Stimulated activated CD4-positive, alpha-beta T cell treated with anti-CD3 and anti-CD28 coated beads, Interleukin-1b, Interleukin-23, amount 100 ng/mL, for 48 hours (primary cell): ENCODE results near the gene FOXN3.
"Not testable (repeated sequence)": the region's sequence is repeated elsewhere in the genome, so short reads cannot be mapped to it uniquely, and the experiment has no call there.

Experiments used
- DNase-seq: peaks from one replicate; pipeline ENCODE4 v3.0.0-alpha.2; 2020

Gene FOXN3

GRCh38 chr14:89144066-89144465 is 273.0 kb downstream of the FOXN3 start:
- DNase-seq = no peak

DNA sequence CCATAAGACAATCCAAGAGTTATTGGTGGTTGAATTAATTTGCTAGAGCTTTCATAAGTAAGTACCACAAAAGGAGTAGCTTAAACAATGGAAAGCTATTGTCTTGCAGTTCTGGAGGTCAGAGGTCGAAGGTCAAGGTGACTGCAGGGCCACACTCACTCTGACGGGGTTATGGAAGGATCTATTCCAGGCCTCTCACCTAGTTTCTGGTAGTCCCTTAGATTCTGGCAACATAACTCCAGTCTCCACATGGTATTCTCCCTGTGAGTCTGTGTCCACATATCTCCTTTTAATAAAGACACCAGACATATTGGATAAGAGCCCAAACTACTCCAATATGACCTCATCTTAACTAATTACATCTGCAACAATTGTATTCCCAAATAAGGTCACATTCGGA is 273.4 kb downstream of the FOXN3 start:
- no peak for DNase-seq

- no peak for DNase-seq
These were observed 274.7 kb downstream of the FOXN3 start for GRCh38 chr14:89142366-89142765.

- DNase-seq = no peak
These were observed 275.2 kb downstream of the FOXN3 start for GRCh38 chr14:89141862-89142261.

- DNase-seq = no peak
These were observed 276.7 kb downstream of the FOXN3 start for GRCh38 chr14:89140326-89140725.

- no peak for DNase-seq
These were observed 277.4 kb downstream of the FOXN3 start for GRCh38 chr14:89139404-89140247.

DNA sequence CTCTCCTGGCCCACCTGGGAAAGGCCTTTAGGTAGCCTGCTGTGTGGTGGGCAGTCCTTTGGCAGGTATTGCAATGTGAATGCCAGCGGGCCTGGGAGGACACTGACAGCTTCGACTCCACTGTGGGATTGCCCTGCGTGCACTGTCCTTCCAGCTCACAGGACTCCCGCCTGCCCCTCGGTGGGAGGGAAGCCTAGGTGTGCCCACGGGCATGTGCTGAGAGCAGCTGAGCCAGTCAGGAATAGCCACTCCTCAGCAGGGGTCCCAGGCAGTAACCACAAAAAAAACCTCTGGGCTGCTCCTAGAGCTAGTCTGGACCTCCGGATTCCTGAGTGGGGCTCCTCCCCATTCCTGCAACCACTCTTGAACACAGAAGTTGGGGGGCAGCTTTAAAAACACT is 278.2 kb downstream of the FOXN3 start:
- no peak for DNase-seq

DNA sequence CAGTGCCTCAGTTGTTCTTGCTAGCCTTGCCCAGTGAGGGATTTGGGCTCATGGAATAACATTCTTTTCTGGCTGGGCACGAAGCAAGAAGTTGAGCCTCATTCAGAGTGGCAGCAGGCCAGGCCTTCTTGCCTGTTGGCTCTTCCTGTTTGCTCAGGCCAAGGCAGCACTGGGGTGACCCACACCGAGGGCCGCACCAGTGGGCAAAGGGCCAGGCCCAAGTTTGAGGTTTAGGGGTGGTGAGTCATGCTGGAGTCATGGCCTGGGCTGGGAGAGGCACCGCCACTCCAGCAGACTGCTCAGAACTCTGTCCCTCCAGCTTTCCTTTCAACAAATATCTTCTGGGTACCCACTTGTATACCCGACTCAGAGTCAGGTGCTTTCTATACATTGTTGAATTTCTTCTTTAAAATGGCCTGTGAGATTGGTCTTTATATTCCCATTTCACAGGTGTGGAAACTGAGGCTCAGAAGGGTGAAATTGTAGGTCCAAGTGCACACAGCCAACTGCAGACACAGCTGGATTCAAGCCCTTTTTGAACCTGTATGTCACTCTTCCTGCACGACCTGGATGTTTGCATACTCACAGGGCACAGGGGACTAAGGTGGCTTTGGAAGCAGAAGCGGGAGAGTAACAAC is 279.4 kb downstream of the FOXN3 start:
- DNase-seq = no peak

DNA sequence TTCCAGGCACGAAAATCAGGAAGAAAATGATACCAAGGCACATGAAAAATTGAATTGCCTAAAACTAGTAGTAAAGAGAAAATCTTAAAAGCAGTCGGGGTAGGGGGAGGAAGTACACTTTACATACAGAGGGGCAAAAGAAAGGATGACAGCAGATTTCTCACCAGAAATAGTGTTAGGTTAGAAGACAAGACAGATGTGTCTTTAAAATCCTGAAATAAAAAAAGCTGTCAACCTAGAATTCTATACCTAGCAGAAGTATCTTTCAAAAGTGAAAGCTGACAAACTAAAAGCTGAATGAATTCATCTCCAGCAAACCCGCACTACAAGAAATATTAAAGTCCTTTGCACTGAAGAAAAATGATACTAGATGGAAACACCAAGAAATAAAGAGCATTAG is 280.4 kb downstream of the FOXN3 start:
- DNase-seq = no peak

GRCh38 chr14:89134640-89135039 is 282.4 kb downstream of the FOXN3 start:
- no peak for DNase-seq

- DNase-seq = no peak
These were observed 285.9 kb downstream of the FOXN3 start for GRCh38 chr14:89131004-89131750.

GRCh38 chr14:89129570-89129969 is 287.5 kb downstream of the FOXN3 start:
- no peak for DNase-seq

- no peak for DNase-seq
These were observed 288.6 kb downstream of the FOXN3 start for GRCh38 chr14:89128311-89129026.

- no peak for DNase-seq
These were observed 290.6 kb downstream of the FOXN3 start for GRCh38 chr14:89126461-89126860.

GRCh38 chr14:89125216-89125615 is 291.8 kb downstream of the FOXN3 start:
- DNase-seq = no peak

- DNase-seq = no peak
These were observed 293.2 kb downstream of the FOXN3 start for GRCh38 chr14:89123851-89124250.

DNA sequence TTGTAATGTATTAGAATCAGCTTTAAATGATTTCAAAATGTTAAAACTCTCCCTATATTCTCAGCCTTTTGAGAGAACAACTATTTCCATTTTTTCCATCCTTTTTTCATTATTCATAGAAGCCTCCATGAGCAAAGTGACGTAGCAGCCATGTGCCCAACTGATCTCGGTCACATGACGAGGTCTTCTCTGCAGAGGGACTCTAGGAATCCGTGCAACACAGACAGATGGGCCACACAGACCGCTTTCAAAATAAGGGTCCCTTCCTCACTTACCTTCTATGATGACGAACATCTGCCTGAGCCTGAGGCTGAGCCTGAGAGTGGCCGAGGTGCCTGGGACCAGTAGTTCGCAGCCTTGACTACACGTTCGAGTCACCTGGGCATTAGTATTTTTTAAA is 293.8 kb downstream of the FOXN3 start:
- no peak for DNase-seq

- no peak for DNase-seq
These were observed 294.9 kb downstream of the FOXN3 start for GRCh38 chr14:89121968-89122620.

- no peak for DNase-seq
These were observed 300.0 kb downstream of the FOXN3 start for GRCh38 chr14:89117012-89117411.

DNA sequence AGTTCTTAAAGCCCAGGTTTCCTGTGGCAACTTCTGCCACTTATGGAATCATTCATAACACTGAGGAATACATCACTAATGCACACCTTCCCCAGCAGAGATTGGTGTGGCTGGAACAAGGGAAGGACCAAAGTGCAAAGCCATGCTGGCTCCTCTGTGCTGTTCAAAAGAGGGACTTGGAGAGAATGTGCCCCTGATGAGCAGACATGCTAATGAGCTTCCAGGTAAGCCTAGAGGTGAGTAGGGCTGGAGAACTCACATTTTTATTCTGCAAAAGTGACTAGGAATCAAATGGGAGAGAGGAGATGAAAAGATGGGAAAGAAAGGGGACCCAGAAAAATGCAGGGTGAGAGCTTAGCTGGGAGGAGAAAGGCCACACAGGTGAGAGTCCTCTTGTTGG is 302.9 kb downstream of the FOXN3 start:
- DNase-seq = no peak

DNA sequence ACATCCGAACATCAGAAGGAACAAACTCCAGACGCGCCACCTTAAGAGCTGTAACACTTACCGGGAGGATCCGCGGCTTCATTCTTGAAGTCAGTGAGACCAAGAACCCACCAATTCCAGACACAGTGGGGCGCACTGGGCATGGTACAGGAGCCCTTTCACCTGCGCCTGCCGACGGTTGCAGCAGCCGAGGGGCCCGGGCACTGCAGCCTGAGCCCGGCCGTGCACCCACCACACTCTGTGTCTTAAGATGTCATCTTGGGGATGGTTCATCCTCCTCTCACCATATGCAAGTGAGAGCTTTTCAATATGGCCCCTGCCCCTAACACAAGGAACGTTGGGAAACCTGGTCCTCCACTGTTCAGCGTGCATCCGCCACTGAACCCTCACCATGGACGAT is 304.3 kb downstream of the FOXN3 start:
- DNase-seq = no peak

DNA sequence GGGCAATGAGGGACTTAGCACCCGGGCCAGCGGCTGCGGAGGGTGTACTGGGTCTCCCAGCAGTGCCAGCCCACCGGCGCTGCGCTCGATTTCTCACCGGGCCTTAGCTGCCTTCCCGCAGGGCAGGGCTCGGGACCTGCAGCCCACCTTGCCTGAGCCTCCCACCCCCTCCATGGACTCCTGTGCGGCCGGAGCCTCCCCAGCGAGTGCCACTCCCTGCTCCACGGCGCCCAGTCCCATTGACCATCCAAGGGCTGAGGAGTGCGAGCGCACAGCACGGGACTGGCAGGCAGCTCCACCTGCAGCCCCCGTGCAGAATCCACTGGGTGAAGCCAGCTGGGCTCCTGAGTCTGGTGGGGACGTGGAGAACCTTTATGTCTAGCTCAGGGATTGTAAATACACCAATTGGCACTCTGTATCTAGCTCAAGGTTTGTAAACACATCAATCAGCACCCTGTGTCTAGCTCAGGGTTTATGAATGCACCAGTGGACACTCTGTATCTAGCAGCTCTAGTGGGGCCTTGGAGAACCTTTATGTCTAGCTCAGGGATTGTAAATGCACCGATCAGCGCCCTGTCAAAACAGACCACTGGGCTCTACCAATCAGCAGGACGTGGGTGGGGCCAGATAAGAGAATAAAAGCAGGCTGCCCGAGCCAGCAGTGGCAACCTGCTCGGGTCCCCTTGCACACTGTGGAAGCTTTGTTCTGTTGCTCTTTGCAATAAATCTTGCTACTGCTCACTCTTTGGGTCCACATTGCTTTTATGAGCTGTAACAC is 305.1 kb downstream of the FOXN3 start:
- DNase-seq = not testable (repeated sequence)
